Measurements from ENCODE around the gene NAXE. TPM values are rescaled to one million over a fixed set of nuclear protein-coding genes. Genes with fewer than 3 reads are reported as not detected.

NAXE gene
- total RNA-seq, 1 donor from 2014 or later: 124 TPM

DNA sequence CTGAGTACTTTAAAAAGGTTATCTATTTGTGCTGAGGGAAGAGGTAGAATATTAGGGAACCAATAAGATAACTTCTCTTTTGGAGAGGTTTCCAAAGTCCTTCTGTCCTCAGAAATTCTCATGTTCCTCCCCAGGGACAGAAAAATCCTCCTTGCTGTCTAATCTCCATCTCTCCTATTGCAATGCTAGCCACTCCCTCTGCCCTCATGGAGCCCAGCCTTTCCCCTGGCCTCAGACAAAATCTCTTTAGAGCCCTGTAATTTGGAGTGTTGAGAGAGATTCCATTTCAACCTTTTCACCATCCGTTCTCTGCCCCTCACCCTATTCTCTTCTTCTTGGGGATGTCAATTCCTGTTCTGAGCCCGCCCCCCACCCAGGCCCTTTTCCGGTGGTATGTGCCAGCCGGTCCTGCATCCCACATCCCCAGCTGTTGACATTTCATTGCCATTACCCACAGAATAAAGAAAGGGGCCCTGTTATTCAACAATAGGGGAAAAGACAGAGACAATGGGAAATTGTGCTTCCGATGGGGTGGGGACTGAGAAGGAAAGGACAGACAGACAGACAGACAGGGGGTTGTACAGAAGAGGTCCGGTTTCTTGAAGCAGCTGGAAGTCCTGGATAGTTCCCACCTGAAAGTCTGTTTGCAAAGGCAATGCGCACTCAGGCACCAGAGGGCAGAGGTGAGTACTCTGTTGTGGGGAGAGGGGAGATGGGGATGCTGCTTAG is 27.4 kb downstream of the NAXE start, which contains the start of gene HAPLN2:
TSS of gene HAPLN2 (plus strand) at position 563 of the 729 bp plus-strand sequence. CDS start 4,076 bp downstream, outside the sequence.
- TF ChIP-seq, protein P1, sequence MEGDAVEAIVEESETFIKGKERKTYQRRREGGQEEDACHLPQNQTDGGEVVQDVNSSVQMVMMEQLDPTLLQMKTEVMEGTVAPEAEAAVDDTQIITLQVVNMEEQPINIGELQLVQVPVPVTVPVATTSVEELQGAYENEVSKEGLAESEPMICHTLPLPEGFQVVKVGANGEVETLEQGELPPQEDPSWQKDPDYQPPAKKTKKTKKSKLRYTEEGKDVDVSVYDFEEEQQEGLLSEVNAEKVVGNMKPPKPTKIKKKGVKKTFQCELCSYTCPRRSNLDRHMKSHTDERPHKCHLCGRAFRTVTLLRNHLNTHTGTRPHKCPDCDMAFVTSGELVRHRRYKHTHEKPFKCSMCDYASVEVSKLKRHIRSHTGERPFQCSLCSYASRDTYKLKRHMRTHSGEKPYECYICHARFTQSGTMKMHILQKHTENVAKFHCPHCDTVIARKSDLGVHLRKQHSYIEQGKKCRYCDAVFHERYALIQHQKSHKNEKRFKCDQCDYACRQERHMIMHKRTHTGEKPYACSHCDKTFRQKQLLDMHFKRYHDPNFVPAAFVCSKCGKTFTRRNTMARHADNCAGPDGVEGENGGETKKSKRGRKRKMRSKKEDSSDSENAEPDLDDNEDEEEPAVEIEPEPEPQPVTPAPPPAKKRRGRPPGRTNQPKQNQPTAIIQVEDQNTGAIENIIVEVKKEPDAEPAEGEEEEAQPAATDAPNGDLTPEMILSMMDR (conservative IDR thresholded peaks at IDR 0.05; ENCODE audit: low read depth, low read length): peak; percentile 67
- no peak within 1 kb of the TSS for H3K4me3 ChIP-seq (ENCODE audit: low read depth, low read length)
- DNase-seq (ENCODE audit: low read depth): no peak

DNA sequence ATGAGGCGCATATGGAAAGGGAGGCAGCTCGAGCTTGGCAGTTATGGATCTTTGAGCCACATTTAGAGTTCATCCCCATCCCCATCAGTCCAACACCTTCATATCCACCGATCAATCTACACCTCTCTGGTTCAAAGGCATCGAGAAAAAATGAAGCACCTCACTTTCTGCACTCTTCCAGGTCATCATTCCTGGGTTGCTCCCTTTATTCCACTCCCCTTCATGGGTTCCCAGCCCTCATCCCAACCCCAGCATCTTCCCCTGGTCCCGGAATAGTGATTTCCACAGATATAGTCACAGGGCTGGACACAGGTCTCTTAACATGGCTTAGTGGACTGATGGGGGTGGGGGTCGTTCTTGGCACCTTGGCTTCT is 28.0 kb downstream of the NAXE start:
- DNase-seq (ENCODE audit: low read depth): no peak
- TF ChIP-seq, protein P1 (conservative IDR thresholded peaks at IDR 0.05; ENCODE audit: low read depth, low read length): no peak
- no peak overlapping the region for H3K4me3 ChIP-seq (ENCODE audit: low read depth, low read length)

DNA sequence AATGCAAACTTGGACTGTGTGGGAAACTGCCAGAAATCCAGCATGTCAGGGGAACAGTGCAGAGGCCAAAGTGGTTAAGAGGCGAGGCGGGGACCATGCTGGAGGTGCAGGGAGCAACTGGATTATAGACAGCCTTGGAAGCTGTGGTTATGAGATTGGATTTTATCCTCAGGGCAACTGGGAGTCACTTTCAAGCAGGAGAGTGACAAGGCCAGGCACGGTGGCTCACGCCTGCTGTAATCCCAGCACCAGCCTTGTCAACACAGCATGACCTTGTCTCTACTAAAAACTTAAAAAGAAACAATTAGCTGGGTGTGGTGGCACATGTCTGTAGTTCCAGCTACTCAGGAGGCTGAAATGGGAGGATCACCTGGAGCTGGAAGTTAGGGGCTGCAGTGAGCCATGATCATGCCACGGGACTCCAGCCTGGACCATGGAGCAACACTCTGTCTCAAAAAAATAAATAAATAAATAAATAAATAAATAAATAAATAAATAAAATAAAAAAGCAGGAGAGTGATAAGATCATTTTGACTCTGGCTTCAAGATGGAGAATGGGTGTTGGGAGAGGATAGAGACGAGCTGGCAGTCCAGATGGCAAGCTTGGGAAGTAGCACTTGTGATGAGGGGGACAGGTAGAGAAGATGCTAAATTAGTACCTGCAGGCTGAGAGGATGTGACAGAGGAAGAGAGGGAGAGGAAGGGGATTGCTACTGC is 31.2 kb downstream of the NAXE start:
- TF ChIP-seq, protein P1 (conservative IDR thresholded peaks at IDR 0.05; ENCODE audit: low read depth, low read length): no peak
- no peak overlapping the region for H3K4me3 ChIP-seq (ENCODE audit: low read depth, low read length)
- DNase-seq (ENCODE audit: low read depth): no peak

DNA sequence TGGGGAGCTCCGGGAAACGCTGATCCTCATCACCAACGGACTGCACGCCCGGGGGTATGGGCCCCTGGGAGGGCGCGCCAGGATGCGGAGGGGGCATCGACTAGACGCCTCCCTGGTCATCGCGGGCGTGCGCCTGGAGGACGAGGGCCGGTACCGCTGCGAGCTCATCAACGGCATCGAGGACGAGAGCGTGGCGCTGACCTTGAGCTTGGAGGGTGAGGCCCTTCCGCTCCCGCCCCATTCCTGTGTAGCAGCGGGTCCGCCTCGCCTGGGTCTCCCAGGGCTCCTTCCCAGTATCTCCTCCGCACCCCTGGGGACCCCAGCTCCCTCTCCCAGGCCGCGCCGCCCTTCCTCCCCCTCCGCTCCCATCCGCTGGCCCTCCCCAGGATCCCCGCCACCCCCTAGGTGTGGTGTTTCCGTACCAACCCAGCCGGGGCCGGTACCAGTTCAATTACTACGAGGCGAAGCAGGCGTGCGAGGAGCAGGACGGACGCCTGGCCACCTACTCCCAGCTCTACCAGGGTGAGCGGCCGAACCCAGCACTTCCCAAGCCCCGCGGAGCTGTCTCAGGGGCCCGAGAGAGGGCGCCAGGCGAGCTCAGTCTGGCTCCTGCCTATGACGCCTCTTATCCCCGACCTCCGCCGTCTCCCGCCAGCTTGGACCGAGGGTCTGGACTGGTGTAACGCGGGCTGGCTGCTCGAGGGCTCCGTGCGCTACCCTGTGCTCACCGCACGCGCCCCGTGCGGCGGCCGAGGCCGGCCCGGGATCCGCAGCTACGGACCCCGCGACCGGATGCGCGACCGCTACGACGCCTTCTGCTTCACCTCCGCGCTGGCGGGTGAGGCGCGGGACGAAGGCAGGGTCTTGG is 32.6 kb downstream of the NAXE start:
- TF ChIP-seq, protein P1 (conservative IDR thresholded peaks at IDR 0.05; ENCODE audit: low read depth, low read length): peak; percentile 41
- H3K4me3 ChIP-seq (ENCODE audit: low read depth, low read length): peak overlapping the region; percentile 37
- no peak for DNase-seq (ENCODE audit: low read depth)

DNA sequence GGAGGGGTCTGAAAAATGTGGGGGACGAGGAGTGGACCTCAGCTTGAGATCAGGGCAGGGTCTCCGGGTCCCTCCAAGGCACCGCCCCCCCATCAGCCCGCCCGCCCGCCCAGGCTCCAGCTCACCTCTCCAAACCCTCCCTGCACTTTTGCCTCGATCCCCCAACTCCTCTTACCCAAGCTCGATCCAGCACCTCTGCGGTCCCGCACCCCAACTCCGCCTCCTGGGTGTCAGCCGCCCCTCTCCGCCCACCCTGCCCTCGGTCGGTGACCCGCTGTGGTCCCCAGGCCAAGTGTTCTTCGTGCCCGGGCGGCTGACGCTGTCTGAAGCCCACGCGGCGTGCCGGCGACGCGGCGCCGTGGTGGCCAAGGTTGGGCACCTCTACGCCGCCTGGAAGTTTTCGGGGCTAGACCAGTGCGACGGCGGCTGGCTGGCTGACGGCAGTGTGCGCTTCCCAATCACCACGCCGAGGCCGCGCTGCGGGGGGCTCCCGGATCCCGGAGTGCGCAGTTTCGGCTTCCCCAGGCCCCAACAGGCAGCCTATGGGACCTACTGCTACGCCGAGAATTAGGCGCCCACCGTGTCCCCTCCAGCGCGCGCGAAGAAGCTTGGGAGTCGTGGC is 33.3 kb downstream of the NAXE start:
- TF ChIP-seq, protein P1 (conservative IDR thresholded peaks at IDR 0.05; ENCODE audit: low read depth, low read length): no peak
- DNase-seq (ENCODE audit: low read depth): no peak
- H3K4me3 ChIP-seq (ENCODE audit: low read depth, low read length): peak overlapping the region; percentile 37

DNA sequence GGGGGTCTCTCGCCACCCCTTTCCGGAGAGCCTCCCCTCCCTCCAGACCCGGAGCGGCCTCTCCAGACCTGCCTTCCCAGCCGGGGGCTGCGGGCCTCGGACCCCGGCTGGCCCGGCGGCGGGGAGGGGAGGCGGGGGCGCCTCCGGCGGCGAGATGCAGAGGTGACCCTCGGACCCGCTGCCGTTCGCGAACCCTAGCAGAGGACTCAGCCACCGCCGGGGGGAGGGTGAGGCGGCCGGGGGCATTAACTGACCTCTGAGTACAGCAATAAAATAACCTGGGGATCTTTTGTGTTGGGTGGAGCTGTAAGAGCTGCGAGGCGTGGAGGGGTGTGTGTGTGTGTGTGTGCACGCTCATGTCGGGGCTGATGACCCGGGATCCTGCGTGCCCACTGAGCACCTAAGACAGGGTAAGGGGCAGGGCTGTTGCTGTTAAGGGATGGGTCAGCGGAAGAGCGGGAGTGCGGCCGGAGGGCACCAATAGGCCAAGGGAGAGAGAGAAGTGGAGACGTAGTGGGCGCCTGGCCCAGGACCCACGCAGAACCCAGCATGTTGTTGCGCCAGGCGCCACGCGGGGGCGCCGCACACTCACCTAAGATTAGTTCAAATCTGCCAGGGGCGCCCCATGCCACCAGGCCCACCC is 34.0 kb downstream of the NAXE start:
- DNase-seq (ENCODE audit: low read depth): no peak
- TF ChIP-seq, protein P1 (conservative IDR thresholded peaks at IDR 0.05; ENCODE audit: low read depth, low read length): peak; percentile 87
- H3K4me3 ChIP-seq (ENCODE audit: low read depth, low read length): no peak overlapping the region
